ENCODE results near the gene CNTNAP2. TPM values are rescaled to one million over a fixed set of nuclear protein-coding genes. Genes with fewer than 3 reads are reported as not detected.

Gene CNTNAP2
- total RNA-seq, 6 experiments from 2014 or later = 0.07 to 0.13 (median 0.12) TPM; not detected in 3

DNA sequence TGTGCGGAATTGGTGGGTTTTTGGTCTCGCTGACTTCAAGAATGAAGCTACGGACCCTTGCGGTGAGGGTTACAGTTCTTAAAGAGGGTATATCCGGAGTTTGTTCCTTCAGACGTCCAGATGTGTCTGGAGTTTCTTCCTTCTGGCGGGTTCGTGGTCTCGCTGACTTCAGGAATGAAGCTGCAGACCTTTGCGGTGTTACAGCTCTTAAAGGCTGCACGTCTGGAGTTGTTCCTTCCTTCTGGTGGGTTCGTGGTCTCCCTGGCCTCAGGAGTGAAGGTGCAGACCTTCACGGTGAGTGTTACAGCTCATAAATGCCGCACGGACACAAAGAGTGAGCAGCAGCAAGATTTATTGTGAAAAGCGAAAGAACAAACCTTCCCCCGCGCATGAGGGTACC is 670.7 kb downstream of the CNTNAP2 start:
- TF ChIP-seq, protein P1, sequence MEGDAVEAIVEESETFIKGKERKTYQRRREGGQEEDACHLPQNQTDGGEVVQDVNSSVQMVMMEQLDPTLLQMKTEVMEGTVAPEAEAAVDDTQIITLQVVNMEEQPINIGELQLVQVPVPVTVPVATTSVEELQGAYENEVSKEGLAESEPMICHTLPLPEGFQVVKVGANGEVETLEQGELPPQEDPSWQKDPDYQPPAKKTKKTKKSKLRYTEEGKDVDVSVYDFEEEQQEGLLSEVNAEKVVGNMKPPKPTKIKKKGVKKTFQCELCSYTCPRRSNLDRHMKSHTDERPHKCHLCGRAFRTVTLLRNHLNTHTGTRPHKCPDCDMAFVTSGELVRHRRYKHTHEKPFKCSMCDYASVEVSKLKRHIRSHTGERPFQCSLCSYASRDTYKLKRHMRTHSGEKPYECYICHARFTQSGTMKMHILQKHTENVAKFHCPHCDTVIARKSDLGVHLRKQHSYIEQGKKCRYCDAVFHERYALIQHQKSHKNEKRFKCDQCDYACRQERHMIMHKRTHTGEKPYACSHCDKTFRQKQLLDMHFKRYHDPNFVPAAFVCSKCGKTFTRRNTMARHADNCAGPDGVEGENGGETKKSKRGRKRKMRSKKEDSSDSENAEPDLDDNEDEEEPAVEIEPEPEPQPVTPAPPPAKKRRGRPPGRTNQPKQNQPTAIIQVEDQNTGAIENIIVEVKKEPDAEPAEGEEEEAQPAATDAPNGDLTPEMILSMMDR (IDR thresholded peaks at IDR 0.05) = no peak
- DNase-seq = no peak
- H3K27ac Mint-ChIP-seq = no peak overlapping the region
- no peaks in the 10 kb centered on the region for H3K4me1 Mint-ChIP-seq (ENCODE audit: low read depth)
- H3K36me3 Mint-ChIP-seq (ENCODE audit: low read depth) = no peaks in the 10 kb centered on the region; the same call in 1 of the 2 replicates
- no peak overlapping the region for H3K4me3 Mint-ChIP-seq
- H3K9me3 Mint-ChIP-seq = peaks cover 38% of the 10 kb centered on the region
- H3K27me3 Mint-ChIP-seq (ENCODE audit: insufficient read depth) = no peaks in the 10 kb centered on the region

DNA sequence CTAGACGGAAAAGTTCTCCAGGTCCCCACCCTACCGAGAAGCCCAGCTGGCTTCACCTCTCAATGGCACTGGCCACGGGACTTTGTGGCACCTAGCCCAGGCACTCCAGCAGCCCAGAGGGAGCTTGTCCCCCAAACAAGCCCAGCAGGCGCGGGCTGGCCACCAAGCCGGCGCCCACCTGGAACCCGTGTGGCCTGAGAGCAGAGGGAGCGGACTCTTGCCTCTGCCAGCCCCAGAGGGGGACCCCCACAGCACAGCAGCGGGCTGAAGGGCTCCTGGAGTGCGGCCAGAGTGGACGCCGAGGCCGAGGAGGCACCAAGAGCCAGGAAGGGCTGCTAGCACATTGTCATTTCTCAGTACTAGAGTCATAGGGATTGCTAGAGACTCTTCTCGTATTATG is 671.4 kb downstream of the CNTNAP2 start:
- H3K27me3 Mint-ChIP-seq (ENCODE audit: insufficient read depth) = no peaks in the 10 kb centered on the region
- no peaks in the 10 kb centered on the region; the same call in 1 of the 2 replicates for H3K36me3 Mint-ChIP-seq (ENCODE audit: low read depth)
- H3K4me1 Mint-ChIP-seq (ENCODE audit: low read depth) = no peaks in the 10 kb centered on the region
- TF ChIP-seq, protein P1 (IDR thresholded peaks at IDR 0.05) = no peak
- H3K27ac Mint-ChIP-seq = no peak overlapping the region
- peaks cover 42% of the 10 kb centered on the region for H3K9me3 Mint-ChIP-seq
- no peak overlapping the region for H3K4me3 Mint-ChIP-seq
- no peak for DNase-seq

DNA sequence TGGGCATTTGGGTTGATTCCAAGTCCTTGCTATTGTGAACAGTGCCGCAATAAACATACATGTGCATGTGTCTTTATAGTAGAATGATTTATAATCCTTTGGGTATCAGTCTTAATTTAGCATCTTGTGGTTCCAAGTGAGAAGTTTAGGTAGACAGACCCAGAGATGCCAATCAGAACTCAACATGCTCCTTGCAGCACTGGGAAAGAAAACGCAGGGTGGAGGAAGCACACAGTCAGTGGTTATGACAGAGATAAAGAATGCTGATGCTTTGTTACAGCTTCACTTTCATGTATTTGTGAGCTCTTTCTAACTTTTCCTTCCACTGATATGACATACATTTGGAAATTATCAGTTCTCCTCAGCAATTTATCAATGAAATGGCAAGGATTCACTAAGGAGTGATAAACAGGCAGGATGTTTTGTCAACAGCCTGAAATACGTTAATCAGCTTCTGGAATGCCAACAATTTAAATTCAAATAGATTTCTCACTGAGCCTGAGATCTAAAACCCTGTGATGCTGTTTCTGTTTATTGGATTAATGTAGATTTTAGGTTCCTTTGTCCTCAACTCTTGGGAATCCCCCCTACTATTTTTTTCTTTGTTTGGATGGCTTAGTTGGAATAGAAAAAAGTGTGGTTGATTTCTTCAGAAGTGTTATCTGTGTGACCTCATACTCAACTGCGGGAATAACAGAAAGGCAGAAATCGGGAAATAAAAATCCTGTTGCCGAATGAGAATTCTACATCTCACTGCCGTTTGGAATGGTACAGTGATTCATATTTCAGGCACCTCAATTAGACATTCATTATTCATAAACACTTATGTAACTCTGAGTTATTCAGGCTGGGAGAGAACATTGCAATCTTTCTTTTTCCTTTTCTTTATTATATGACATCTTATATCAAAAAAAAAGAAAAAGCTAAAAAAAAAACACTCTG is 675.0 kb downstream of the CNTNAP2 start:
- H3K27ac Mint-ChIP-seq = no peak overlapping the region
- no peak for DNase-seq
- H3K4me3 Mint-ChIP-seq = no peak overlapping the region
- H3K27me3 Mint-ChIP-seq (ENCODE audit: insufficient read depth) = no peaks in the 10 kb centered on the region
- TF ChIP-seq, protein P1 (IDR thresholded peaks at IDR 0.05) = no peak
- H3K9me3 Mint-ChIP-seq = peaks cover 62% of the 10 kb centered on the region
- H3K36me3 Mint-ChIP-seq (ENCODE audit: low read depth) = no peaks in the 10 kb centered on the region; the same call in 1 of the 2 replicates
- H3K4me1 Mint-ChIP-seq (ENCODE audit: low read depth) = no peaks in the 10 kb centered on the region

DNA sequence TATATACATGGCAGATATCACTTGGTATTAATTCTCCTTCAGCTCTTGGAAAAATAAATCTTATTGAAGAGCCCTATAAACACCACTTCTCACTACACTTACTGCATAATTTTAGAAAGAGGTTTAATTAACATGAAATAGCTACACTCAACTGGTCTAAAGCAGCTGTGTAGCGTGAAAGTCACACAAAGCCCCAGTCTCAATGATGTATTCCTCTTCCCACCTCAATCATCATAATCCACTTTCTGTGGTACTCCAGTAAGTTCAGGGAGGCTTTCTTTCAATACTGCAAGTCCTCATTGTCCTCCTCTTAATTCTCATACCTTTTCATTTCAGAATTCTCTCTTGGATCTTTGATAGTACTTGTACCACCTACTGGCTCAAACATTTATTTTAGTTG is 688.0 kb downstream of the CNTNAP2 start:
- Mint-ChIP-seq H3K27ac (no peak overlapping the region), H3K9me3 (peaks cover 35% of the 10 kb centered on the region), H3K27me3 (ENCODE audit: insufficient read depth) (no peaks in the 10 kb centered on the region), H3K36me3 (ENCODE audit: low read depth) (no peaks in the 10 kb centered on the region; the same call in 1 of the 2 replicates), H3K4me3 (no peak overlapping the region), H3K4me1 (ENCODE audit: low read depth) (no peaks in the 10 kb centered on the region)
- TF ChIP-seq, protein P1 (IDR thresholded peaks at IDR 0.05) = no peak
- no peak for DNase-seq

DNA sequence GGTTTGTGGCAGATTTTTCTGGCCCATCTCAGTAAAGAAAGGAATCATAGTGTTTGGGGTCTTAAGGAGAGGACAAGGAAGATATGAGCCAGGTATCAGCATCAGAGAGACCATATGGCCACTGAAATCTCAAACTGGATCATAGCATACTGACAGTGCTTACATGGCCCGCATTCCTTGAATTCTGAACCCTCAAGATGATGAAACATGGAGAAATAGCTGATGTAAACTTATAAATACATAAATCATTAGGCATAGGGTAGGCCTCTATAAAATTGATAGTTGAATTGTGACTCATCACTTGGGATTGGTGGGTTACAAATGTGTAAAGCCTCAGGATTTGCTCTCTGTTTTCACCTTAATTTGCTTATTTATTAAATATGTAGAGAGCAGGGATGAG is 688.5 kb downstream of the CNTNAP2 start:
- H3K9me3 Mint-ChIP-seq = peaks cover 33% of the 10 kb centered on the region
- no peak overlapping the region for H3K4me3 Mint-ChIP-seq
- no peaks in the 10 kb centered on the region; the same call in 1 of the 2 replicates for H3K36me3 Mint-ChIP-seq (ENCODE audit: low read depth)
- TF ChIP-seq, protein P1 (IDR thresholded peaks at IDR 0.05) = no peak
- no peaks in the 10 kb centered on the region for H3K27me3 Mint-ChIP-seq (ENCODE audit: insufficient read depth)
- H3K4me1 Mint-ChIP-seq (ENCODE audit: low read depth) = no peaks in the 10 kb centered on the region
- no peak for DNase-seq
- H3K27ac Mint-ChIP-seq = no peak overlapping the region

Data from HFFc6 (cell line).